Neural cell (in vitro differentiated cells): Measurements from ENCODE around the gene ACOT13. TPM values are rescaled to one million over a fixed set of nuclear protein-coding genes. Genes with fewer than 3 reads are reported as not detected.

Source experiments
- H2AFZ ChIP-seq: fragments of 200-600, 300-800 bp; sonication (generic), shearing (Covaris generic); 2 replicates; pipeline ENCODE4 v1.6.0; 2014; ENCODE audit warnings: low read depth, mild to moderate bottlenecking, antibody characterized with exemption, low read length, moderate library complexity
- H3F3A ChIP-seq: fragments of 200-600 bp; shearing (Covaris generic); 2 replicates; pipeline ENCODE4 v1.6.1; 2016; ENCODE audit warnings: mild to moderate bottlenecking, moderate library complexity, mixed read lengths, antibody characterized with exemption, low read length; ENCODE audit not compliant: insufficient read depth, poor library complexity, severe bottlenecking
- H3K27ac ChIP-seq: fragments of 200-600, 300-800 bp; sonication (generic), shearing (Covaris generic); 2 replicates; pipeline ENCODE4 v1.5.1; 2014; ENCODE audit warnings: mild to moderate bottlenecking, low read length, moderate library complexity
- H3K27me3 ChIP-seq: fragments of 300-800, 200-600 bp; sonication (generic), shearing (Covaris generic); 2 replicates; pipeline ENCODE4 v1.6.0; 2014; ENCODE audit warnings: mild to moderate bottlenecking, low read depth, low read length, moderate library complexity; ENCODE audit not compliant: insufficient read depth
- H3K36me3 ChIP-seq: fragments of 300-800, 200-600 bp; sonication (generic), shearing (Covaris generic); 2 replicates; pipeline ENCODE4 v1.5.1; 2014; ENCODE audit warnings: mild to moderate bottlenecking, antibody characterized with exemption, low read length, moderate library complexity; ENCODE audit not compliant: insufficient read depth
- H3K4me2 ChIP-seq: fragments of 300-800, 200-600 bp; sonication (generic), shearing (Covaris generic); 2 replicates; pipeline ENCODE4 v1.6.0; 2014; ENCODE audit warnings: mild to moderate bottlenecking, low read length
- H3K4me3 ChIP-seq: fragments of 300-800, 200-600 bp; sonication (generic), shearing (Covaris generic); 2 replicates; pipeline ENCODE4 v1.5.1; 2014; ENCODE audit warnings: mild to moderate bottlenecking, low read length, moderate library complexity
- H3K79me2 ChIP-seq: fragments of 200-600 bp; shearing (Covaris generic); replicated peaks from 2 replicates; pipeline ENCODE4 v1.6.0; 2014; ENCODE audit warnings: mild to moderate bottlenecking, low read length, moderate library complexity; ENCODE audit not compliant: insufficient read depth
- H3K9ac ChIP-seq: fragments of 300-800, 200-600 bp; sonication (generic), shearing (Covaris generic); 2 replicates; pipeline ENCODE4 v1.6.1; 2016; ENCODE audit warnings: mild to moderate bottlenecking, low read length, mixed read lengths
- H3K9me2 ChIP-seq: fragments of 200-600 bp; shearing (Covaris generic); 2 replicates; pipeline ENCODE4 v1.6.1; 2016; ENCODE audit warnings: mild to moderate bottlenecking, low read length, mixed read lengths; ENCODE audit not compliant: insufficient read depth
- H3K9me3 ChIP-seq: fragments of 200-600, 300-800 bp; sonication (generic), shearing (Covaris generic); 2 replicates; pipeline ENCODE4 v1.6.1; 2016; ENCODE audit warnings: mild to moderate bottlenecking, mixed run types, low read length, moderate library complexity, mixed read lengths
- H4K20me1 ChIP-seq: fragments of 200-600 bp; shearing (Covaris generic); 2 replicates; pipeline ENCODE4 v1.6.1; 2016; ENCODE audit warnings: mild to moderate bottlenecking, mixed run types; ENCODE audit not compliant: insufficient read depth
- EP300 ChIP-seq: fragments of 450-650 bp; conservative IDR thresholded peaks from 2 replicates; pipeline ENCODE4 v1.6.1; 2014; ENCODE audit warnings: antibody characterized with exemption, mild to moderate bottlenecking, moderate library complexity; ENCODE audit not compliant: poor library complexity, severe bottlenecking
- EZH2 ChIP-seq: fragments of 200-600, 300-800 bp; shearing (Covaris generic), sonication (generic); IDR thresholded peaks from 2 replicates; pipeline ENCODE4 v1.6.1; 2014; ENCODE audit warnings: antibody characterized with exemption, low read length, borderline replicate concordance, mild to moderate bottlenecking; ENCODE audit not compliant: insufficient read depth, poor library complexity, severe bottlenecking
- MXI1 ChIP-seq: fragments of 450-650 bp; conservative IDR thresholded peaks from 2 replicates; pipeline ENCODE4 v1.6.1; 2014; ENCODE audit warnings: antibody characterized with exemption, mild to moderate bottlenecking; ENCODE audit not compliant: poor library complexity, severe bottlenecking
- POLR2AphosphoS5 ChIP-seq: IDR thresholded peaks from 2 replicates; pipeline ENCODE4 v1.6.1; 2012
- RAD21 ChIP-seq: fragments of 450-650 bp; conservative IDR thresholded peaks from 2 replicates; pipeline ENCODE4 v1.6.1; 2014; ENCODE audit warnings: antibody characterized with exemption, mild to moderate bottlenecking, moderate library complexity
- SMC3 ChIP-seq: fragments of 450-650 bp; conservative IDR thresholded peaks from 2 replicates; pipeline ENCODE4 v1.6.1; 2014; ENCODE audit warnings: antibody characterized with exemption, mild to moderate bottlenecking, moderate library complexity; ENCODE audit not compliant: poor library complexity
- TAF1 ChIP-seq: IDR thresholded peaks from 2 replicates; pipeline ENCODE4 v1.6.1; 2012; ENCODE audit warnings: low read depth
- polyA plus RNA-seq: library from polyadenylated mRNA; depleted of rRNA; stranded (reverse); fragments of >200 nt; gene quantifications from 2 replicates; pipeline ENCODE4 v1.2.3, GENCODE V29; 2014
- TF ChIP-seq, protein P1 (sequence below): fragments of 450-650 bp; IDR thresholded peaks from 2 replicates; pipeline ENCODE4 v1.5.1; 2014; ENCODE audit warnings: antibody characterized with exemption, mild to moderate bottlenecking, moderate library complexity; ENCODE audit not compliant: poor library complexity, severe bottlenecking
- TF ChIP-seq, protein P2 (sequence below): IDR thresholded peaks from 2 replicates; pipeline ENCODE4 v1.6.1; 2012; ENCODE audit warnings: borderline replicate concordance

ACOT13 gene
- polyA plus RNA-seq, 1 donor from 2014 or later, result 9.9 TPM

DNA sequence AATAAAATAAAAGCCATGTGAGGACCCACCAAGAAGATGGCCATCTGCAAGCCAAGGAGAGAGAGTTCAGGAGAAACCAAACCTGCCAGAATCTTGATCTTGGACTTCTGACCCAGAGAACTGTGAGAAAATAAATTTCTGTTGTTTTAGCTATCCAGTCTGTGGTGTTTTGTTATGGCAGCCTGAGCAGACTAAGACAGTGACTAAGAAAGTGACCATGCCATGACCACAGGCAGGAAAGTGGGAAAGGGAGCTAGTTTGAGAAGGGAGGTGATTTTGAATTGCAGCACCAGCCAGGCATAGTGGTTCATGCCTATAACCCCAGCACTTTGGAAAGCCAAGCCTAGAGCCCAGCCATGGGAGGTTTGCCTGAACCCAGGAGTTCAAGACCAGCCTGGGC is 74.0 kb downstream of the ACOT13 start:
- Histone ChIP-seq H3K4me3 (no peak overlapping the region), H4K20me1 (no peaks in the 10 kb centered on the region), H3K36me3 (no peaks in the 10 kb centered on the region), H2AFZ (no peak overlapping the region), H3K9me3 (no peaks in the 10 kb centered on the region), H3F3A (no peaks in the 10 kb centered on the region), H3K4me2 (no peak overlapping the region), H3K79me2 (no peaks in the 10 kb centered on the region), H3K27me3 (no peaks in the 10 kb centered on the region), H3K9me2 (no peaks in the 10 kb centered on the region), H3K9ac (no peak overlapping the region), H3K27ac (no peak overlapping the region)
- TF ChIP-seq EP300 (no peak), MXI1 (no peak), POLR2AphosphoS5 (no peak), SMC3 (no peak), RAD21 (no peak)
- TF ChIP-seq, protein P1, sequence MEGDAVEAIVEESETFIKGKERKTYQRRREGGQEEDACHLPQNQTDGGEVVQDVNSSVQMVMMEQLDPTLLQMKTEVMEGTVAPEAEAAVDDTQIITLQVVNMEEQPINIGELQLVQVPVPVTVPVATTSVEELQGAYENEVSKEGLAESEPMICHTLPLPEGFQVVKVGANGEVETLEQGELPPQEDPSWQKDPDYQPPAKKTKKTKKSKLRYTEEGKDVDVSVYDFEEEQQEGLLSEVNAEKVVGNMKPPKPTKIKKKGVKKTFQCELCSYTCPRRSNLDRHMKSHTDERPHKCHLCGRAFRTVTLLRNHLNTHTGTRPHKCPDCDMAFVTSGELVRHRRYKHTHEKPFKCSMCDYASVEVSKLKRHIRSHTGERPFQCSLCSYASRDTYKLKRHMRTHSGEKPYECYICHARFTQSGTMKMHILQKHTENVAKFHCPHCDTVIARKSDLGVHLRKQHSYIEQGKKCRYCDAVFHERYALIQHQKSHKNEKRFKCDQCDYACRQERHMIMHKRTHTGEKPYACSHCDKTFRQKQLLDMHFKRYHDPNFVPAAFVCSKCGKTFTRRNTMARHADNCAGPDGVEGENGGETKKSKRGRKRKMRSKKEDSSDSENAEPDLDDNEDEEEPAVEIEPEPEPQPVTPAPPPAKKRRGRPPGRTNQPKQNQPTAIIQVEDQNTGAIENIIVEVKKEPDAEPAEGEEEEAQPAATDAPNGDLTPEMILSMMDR, result no peak

DNA sequence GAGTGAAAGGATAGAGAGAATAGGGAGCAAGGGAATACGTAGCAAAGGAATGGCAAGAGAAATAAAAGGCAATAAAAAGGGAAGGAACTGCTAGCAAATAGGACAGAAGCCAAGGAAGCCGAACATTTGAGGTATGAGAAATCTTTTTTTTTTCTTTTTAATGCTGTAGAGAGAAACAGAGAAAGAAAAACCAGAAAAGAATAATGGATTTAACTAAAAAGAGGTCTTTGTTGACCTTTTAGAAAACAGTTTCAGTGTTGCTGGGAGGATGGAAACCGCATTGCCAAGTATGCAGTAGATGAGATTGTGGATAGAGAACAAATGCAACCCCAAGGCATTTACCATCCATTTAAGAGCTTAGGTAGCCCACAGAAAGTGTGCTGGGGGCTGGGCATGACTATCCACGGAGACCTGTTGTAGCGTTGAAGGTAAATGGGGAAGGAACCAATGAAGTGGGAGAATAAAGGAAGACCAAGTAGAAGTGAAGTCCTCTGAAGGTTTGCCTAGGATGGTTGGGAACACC is 75.4 kb downstream of the ACOT13 start:
- no peaks in the 10 kb centered on the region for H3F3A ChIP-seq
- H3K9me2 ChIP-seq, result no peaks in the 10 kb centered on the region
- H3K79me2 ChIP-seq, result no peaks in the 10 kb centered on the region
- TF ChIP-seq EZH2, result no peak
- no peak for TF ChIP-seq RAD21
- no peak for TF ChIP-seq TAF1
- TF ChIP-seq SMC3, result no peak
- TF ChIP-seq MXI1, result no peak
- no peak overlapping the region for H3K4me3 ChIP-seq
- H3K36me3 ChIP-seq, result no peaks in the 10 kb centered on the region
- H4K20me1 ChIP-seq, result no peaks in the 10 kb centered on the region
- H3K4me2 ChIP-seq, result no peak overlapping the region
- H2AFZ ChIP-seq, result no peak overlapping the region
- H3K9me3 ChIP-seq, result no peaks in the 10 kb centered on the region
- no peak overlapping the region for H3K9ac ChIP-seq
- no peaks in the 10 kb centered on the region for H3K27me3 ChIP-seq
- no peak overlapping the region for H3K27ac ChIP-seq

DNA sequence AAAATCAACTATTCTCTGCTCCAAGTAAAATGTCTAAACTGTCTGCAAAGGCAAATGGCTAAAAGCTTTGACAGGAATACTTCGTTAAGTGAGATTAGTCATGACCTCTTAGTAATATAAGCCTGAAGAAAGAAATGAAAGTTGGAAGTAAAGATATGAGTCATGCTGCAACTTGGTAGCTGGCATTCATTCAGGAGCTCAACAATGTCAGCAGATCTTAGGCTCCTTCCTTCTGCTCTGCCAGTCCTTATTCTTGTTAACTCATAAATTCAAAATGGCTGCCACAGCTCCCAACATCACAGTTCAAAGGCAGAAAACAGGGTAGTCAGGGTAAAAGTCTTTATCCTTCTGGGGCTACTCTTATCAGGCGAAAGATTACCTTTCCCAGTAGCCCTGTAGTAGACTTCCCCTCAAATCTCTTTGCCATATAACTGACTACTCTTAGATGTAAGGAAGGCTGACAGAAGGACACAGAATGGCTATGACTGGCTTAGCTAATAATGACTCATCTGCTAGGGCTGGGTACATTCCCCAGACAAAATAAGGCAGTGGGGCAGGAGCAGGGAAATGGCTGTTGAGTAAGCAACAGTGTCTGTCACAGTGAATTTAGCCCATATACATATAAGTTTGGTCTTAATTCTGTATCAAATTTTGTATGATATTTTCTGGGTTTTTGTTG is 76.5 kb downstream of the ACOT13 start:
- no peaks in the 10 kb centered on the region for H3K79me2 ChIP-seq
- no peak overlapping the region for H3K9ac ChIP-seq
- H3K27me3 ChIP-seq, result no peaks in the 10 kb centered on the region
- H3K27ac ChIP-seq, result no peak overlapping the region
- no peak overlapping the region for H2AFZ ChIP-seq
- H3K9me2 ChIP-seq, result no peaks in the 10 kb centered on the region
- H3F3A ChIP-seq, result no peaks in the 10 kb centered on the region
- TF ChIP-seq POLR2AphosphoS5, result no peak
- TF ChIP-seq RAD21, result no peak
- TF ChIP-seq EZH2, result no peak
- TF ChIP-seq TAF1, result no peak
- TF ChIP-seq, protein P1, result no peak
- no peak for TF ChIP-seq EP300
- TF ChIP-seq MXI1, result no peak
- TF ChIP-seq, protein P2, sequence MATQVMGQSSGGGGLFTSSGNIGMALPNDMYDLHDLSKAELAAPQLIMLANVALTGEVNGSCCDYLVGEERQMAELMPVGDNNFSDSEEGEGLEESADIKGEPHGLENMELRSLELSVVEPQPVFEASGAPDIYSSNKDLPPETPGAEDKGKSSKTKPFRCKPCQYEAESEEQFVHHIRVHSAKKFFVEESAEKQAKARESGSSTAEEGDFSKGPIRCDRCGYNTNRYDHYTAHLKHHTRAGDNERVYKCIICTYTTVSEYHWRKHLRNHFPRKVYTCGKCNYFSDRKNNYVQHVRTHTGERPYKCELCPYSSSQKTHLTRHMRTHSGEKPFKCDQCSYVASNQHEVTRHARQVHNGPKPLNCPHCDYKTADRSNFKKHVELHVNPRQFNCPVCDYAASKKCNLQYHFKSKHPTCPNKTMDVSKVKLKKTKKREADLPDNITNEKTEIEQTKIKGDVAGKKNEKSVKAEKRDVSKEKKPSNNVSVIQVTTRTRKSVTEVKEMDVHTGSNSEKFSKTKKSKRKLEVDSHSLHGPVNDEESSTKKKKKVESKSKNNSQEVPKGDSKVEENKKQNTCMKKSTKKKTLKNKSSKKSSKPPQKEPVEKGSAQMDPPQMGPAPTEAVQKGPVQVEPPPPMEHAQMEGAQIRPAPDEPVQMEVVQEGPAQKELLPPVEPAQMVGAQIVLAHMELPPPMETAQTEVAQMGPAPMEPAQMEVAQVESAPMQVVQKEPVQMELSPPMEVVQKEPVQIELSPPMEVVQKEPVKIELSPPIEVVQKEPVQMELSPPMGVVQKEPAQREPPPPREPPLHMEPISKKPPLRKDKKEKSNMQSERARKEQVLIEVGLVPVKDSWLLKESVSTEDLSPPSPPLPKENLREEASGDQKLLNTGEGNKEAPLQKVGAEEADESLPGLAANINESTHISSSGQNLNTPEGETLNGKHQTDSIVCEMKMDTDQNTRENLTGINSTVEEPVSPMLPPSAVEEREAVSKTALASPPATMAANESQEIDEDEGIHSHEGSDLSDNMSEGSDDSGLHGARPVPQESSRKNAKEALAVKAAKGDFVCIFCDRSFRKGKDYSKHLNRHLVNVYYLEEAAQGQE, result no peak
- TF ChIP-seq SMC3, result no peak
- H3K4me3 ChIP-seq, result no peak overlapping the region
- H3K4me2 ChIP-seq, result no peak overlapping the region
- no peaks in the 10 kb centered on the region for H3K36me3 ChIP-seq
- no peaks in the 10 kb centered on the region for H4K20me1 ChIP-seq
- H3K9me3 ChIP-seq, result no peaks in the 10 kb centered on the region
